SK-N-SH (cell line): ENCODE measurements around the gene BID. TPM values are rescaled to one million over a fixed set of nuclear protein-coding genes. Genes with fewer than 3 reads are reported as not detected.

Experiments used
- CTCF ChIA-PET: fragments of 300-600, 350-600 bp; formaldehyde crosslinking; extraction: SDS; loops from one replicate; lab custom pipeline; 2021; lab: Yijun Ruan, JAX
- POLR2A ChIA-PET: fragments of 350-600 bp; sonication (Branson Sonifier 250); formaldehyde crosslinking; extraction: SDS; loops from one replicate; lab custom pipeline; 2020; ENCODE audit warnings: antibody characterized with exemption, inconsistent platforms; lab: Yijun Ruan, JAX
- DNase-seq: peaks from one replicate; pipeline ENCODE4 v3.0.0; 2012
- H2AFZ ChIP-seq: fragments of 200-600 bp; sonication (generic); 2 replicates; pipeline ENCODE4 v1.8.1; 2016; ENCODE audit warnings: antibody characterized with exemption, mild to moderate bottlenecking, low read depth
- H3F3A ChIP-seq: fragments of 200-600 bp; sonication (generic); replicated peaks from 2 replicates; pipeline ENCODE3; 2016; ENCODE audit warnings: antibody characterized with exemption, mild to moderate bottlenecking; ENCODE audit not compliant: insufficient read depth
- H3K27ac ChIP-seq, 2 experiments: fragments of 200-500 bp in 1 of 2; fragments of 200-600 bp in 1 of 2; sonication (Bioruptor generic) in 1 of 2; sonication (generic), shearing (Covaris generic) in 1 of 2; 2 replicates each; pipeline versions ENCODE4 v1.5.1 to v1.6.1; 2014 to 2016; ENCODE audit warnings: low read depth in 2 of 2, inconsistent platforms in 1 of 2, low read length in 1 of 2, mild to moderate bottlenecking in 1 of 2, mixed read lengths in 1 of 2
- H3K27me3 ChIP-seq: fragments of 200-600 bp; sonication (generic), shearing (Covaris generic); 2 replicates; pipeline ENCODE4 v1.6.1; 2016; ENCODE audit warnings: mixed run types; ENCODE audit not compliant: insufficient read depth
- H3K36me3 ChIP-seq, 2 experiments: fragments of 200-500 bp in 1 of 2; fragments of 200-600 bp in 1 of 2; sonication (Bioruptor generic) in 1 of 2; sonication (generic) in 1 of 2; replicated peaks in 1 of 2; 2 replicates each; pipeline versions ENCODE3 to v1.5.1; 2014 to 2016; ENCODE audit warnings: low read length in 1 of 2, mild to moderate bottlenecking in 1 of 2; ENCODE audit not compliant: insufficient read depth in 2 of 2, control insufficient read depth in 1 of 2
- H3K4me1 ChIP-seq, 2 experiments: fragments of 200-500 bp in 1 of 2; fragments of 200-600 bp in 1 of 2; sonication (Bioruptor generic) in 1 of 2; sonication (generic), shearing (Covaris generic) in 1 of 2; 2 replicates each; pipeline versions ENCODE4 v1.5.1 to v1.6.1; 2014 to 2016; ENCODE audit warnings: low read depth in 1 of 2, low read length in 1 of 2, mixed run types in 1 of 2; ENCODE audit not compliant: insufficient read depth in 2 of 2, control insufficient read depth in 1 of 2
- H3K4me2 ChIP-seq: fragments of 200-600 bp; sonication (generic), shearing (Covaris generic); 2 replicates; pipeline ENCODE4 v1.6.1; 2017; ENCODE audit warnings: mixed run types
- H3K4me3 ChIP-seq, 2 experiments: fragments of 200-500 bp in 1 of 2; fragments of 200-600 bp in 1 of 2; sonication (Bioruptor generic) in 1 of 2; sonication (generic), shearing (Covaris generic) in 1 of 2; 2 replicates each; pipeline versions ENCODE4 v1.5.1 to v1.8.1; 2014 to 2016; ENCODE audit warnings: low read depth in 2 of 2, inconsistent platforms in 1 of 2, low read length in 1 of 2, mild to moderate bottlenecking in 1 of 2, mixed read lengths in 1 of 2, moderate library complexity in 1 of 2
- H3K79me2 ChIP-seq: fragments of 200-600 bp; sonication (generic); 2 replicates; pipeline ENCODE4 v1.8.1; 2017; ENCODE audit warnings: mild to moderate bottlenecking; ENCODE audit not compliant: insufficient read depth
- H3K9ac ChIP-seq: fragments of 200-600 bp; sonication (generic); 2 replicates; pipeline ENCODE4 v1.6.1; 2017; ENCODE audit warnings: mixed run types
- H3K9me2 ChIP-seq: fragments of 200-600 bp; sonication (generic); 2 replicates; pipeline ENCODE4 v1.6.1; 2017; ENCODE audit warnings: mixed run types
- H3K9me3 ChIP-seq: fragments of 200-600 bp; sonication (generic); 2 replicates; pipeline ENCODE4 v1.6.1; 2017; ENCODE audit warnings: mixed run types, mild to moderate bottlenecking, moderate library complexity
- H4K20me1 ChIP-seq: fragments of 200-600 bp; sonication (generic); 2 replicates; pipeline ENCODE4 v1.6.1; 2017; ENCODE audit warnings: mild to moderate bottlenecking, mixed run types; ENCODE audit not compliant: insufficient read depth
- ELF1 ChIP-seq: IDR thresholded peaks from 2 replicates; pipeline ENCODE4 v1.4.0; 2012
- EZH2phosphoT487 ChIP-seq: fragments of 200-600 bp; sonication (generic); IDR thresholded peaks from 2 replicates; pipeline ENCODE4 v1.6.1; 2017; ENCODE audit warnings: low read depth, mixed run types, mild to moderate bottlenecking, antibody characterized with exemption, moderate library complexity, borderline replicate concordance
- GABPA ChIP-seq: IDR thresholded peaks from 2 replicates; pipeline ENCODE4 v1.4.0; 2012; ENCODE audit warnings: low read depth, mild to moderate bottlenecking
- IRF3 ChIP-seq: fragments of 150-350 bp; IDR thresholded peaks from 2 replicates; pipeline ENCODE4 v1.6.1; 2016; ENCODE audit warnings: mild to moderate bottlenecking, low read depth, low read length
- MEF2A ChIP-seq: IDR thresholded peaks from 2 replicates; pipeline ENCODE4 v1.4.0; 2012; ENCODE audit warnings: low read depth, borderline replicate concordance
- POLR2AphosphoS5 ChIP-seq: IDR thresholded peaks from 2 replicates; pipeline ENCODE4 v1.6.1; 2012; ENCODE audit warnings: low read depth, low read length
- RCOR1 ChIP-seq: fragments of 150-350 bp; IDR thresholded peaks from 2 replicates; pipeline ENCODE4 v1.6.1; 2017; ENCODE audit warnings: antibody characterized with exemption, low read length
- TEAD4 ChIP-seq: IDR thresholded peaks from 2 replicates; pipeline ENCODE4 v1.4.0; 2012; ENCODE audit warnings: mild to moderate bottlenecking, borderline replicate concordance; ENCODE audit not compliant: insufficient read depth
- WGBS: methylation state at CpG from one replicate; pipeline ENCODE4 v1.1.6; 2017; ENCODE audit warnings: low lambda C conversion rate; 5-methylcytosine and 5-hydroxymethylcytosine counted together
- polyA plus RNA-seq, 3 experiments: library from polyadenylated mRNA; depleted of rRNA; stranded (reverse); fragments of >200 nt; gene quantifications; 2 replicates each; pipeline ENCODE4 v1.2.3, GENCODE V29; 2012
- TF ChIP-seq, protein P1 (sequence below): fragments of 150-350 bp; IDR thresholded peaks from 2 replicates; pipeline ENCODE4 v1.6.1; 2017; ENCODE audit warnings: antibody characterized with exemption, low read length, low read depth, borderline replicate concordance
- TF ChIP-seq, protein P2 (sequence below): IDR thresholded peaks from 2 replicates; pipeline ENCODE4 v1.4.0; 2012; ENCODE audit warnings: low read depth, borderline replicate concordance
- TF ChIP-seq, protein P3 (sequence below): IDR thresholded peaks from 2 replicates; pipeline ENCODE4 v1.4.0; 2012; ENCODE audit warnings: low read depth
- TF ChIP-seq, protein P4 (sequence below): fragments of 200-600 bp; sonication (generic); IDR thresholded peaks from 2 replicates; pipeline ENCODE4 v1.6.1; 2017; ENCODE audit warnings: antibody characterized with exemption, mild to moderate bottlenecking, moderate library complexity

The BID gene
- polyA plus RNA-seq, 1 of the 3 experiments (the other 2 are of a cell fraction), result 139 TPM

GRCh38 chr22:17782621-17783020, 8.4 kb upstream of the BID start:
- Histone ChIP-seq H3K9me3 (no peaks in the 10 kb centered on the region), H3K27ac (no peak overlapping the region), H3K9me2 (no peaks in the 10 kb centered on the region), H3K79me2 (no peaks in the 10 kb centered on the region), H2AFZ (no peak overlapping the region), H4K20me1 (no peaks in the 10 kb centered on the region), H3K4me2 (no peak overlapping the region), H3K9ac (no peak overlapping the region), H3K36me3 (peaks cover 0 to under 1% of the 10 kb centered on the region in 2 experiments), H3K4me1 (peaks cover 12 to 34% of the 10 kb centered on the region in 2 experiments; a peak in 3 of 4 replicates), H3K4me3 (no peak overlapping the region), H3K27me3 (no peaks in the 10 kb centered on the region), H3F3A (no peaks in the 10 kb centered on the region)
- CTCF ChIA-PET, result interaction anchor here (1.9 kb wide), 1 partner anchor 293 kb away, joined by 9 read pairs; no protein-coding TSS in a partner anchor
- POLR2A ChIA-PET, result no interaction called here
- DNase-seq, result no peak
- WGBS, result 98% methylated on average over 8 of the region's 13 CpGs
- no peak for TF ChIP-seq TEAD4
- TF ChIP-seq, protein P1, sequence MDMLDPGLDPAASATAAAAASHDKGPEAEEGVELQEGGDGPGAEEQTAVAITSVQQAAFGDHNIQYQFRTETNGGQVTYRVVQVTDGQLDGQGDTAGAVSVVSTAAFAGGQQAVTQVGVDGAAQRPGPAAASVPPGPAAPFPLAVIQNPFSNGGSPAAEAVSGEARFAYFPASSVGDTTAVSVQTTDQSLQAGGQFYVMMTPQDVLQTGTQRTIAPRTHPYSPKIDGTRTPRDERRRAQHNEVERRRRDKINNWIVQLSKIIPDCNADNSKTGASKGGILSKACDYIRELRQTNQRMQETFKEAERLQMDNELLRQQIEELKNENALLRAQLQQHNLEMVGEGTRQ, result no peak
- TF ChIP-seq RCOR1, result no peak
- TF ChIP-seq, protein P2, sequence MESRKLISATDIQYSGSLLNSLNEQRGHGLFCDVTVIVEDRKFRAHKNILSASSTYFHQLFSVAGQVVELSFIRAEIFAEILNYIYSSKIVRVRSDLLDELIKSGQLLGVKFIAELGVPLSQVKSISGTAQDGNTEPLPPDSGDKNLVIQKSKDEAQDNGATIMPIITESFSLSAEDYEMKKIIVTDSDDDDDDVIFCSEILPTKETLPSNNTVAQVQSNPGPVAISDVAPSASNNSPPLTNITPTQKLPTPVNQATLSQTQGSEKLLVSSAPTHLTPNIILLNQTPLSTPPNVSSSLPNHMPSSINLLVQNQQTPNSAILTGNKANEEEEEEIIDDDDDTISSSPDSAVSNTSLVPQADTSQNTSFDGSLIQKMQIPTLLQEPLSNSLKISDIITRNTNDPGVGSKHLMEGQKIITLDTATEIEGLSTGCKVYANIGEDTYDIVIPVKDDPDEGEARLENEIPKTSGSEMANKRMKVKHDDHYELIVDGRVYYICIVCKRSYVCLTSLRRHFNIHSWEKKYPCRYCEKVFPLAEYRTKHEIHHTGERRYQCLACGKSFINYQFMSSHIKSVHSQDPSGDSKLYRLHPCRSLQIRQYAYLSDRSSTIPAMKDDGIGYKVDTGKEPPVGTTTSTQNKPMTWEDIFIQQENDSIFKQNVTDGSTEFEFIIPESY, result no peak
- TF ChIP-seq MEF2A, result no peak
- no peak for TF ChIP-seq EZH2phosphoT487
- no peak for TF ChIP-seq ELF1
- TF ChIP-seq, protein P3, sequence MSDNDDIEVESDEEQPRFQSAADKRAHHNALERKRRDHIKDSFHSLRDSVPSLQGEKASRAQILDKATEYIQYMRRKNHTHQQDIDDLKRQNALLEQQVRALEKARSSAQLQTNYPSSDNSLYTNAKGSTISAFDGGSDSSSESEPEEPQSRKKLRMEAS, result no peak
- TF ChIP-seq IRF3, result no peak
- TF ChIP-seq, protein P4, sequence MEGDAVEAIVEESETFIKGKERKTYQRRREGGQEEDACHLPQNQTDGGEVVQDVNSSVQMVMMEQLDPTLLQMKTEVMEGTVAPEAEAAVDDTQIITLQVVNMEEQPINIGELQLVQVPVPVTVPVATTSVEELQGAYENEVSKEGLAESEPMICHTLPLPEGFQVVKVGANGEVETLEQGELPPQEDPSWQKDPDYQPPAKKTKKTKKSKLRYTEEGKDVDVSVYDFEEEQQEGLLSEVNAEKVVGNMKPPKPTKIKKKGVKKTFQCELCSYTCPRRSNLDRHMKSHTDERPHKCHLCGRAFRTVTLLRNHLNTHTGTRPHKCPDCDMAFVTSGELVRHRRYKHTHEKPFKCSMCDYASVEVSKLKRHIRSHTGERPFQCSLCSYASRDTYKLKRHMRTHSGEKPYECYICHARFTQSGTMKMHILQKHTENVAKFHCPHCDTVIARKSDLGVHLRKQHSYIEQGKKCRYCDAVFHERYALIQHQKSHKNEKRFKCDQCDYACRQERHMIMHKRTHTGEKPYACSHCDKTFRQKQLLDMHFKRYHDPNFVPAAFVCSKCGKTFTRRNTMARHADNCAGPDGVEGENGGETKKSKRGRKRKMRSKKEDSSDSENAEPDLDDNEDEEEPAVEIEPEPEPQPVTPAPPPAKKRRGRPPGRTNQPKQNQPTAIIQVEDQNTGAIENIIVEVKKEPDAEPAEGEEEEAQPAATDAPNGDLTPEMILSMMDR, result no peak
- TF ChIP-seq GABPA, result no peak
- no peak for TF ChIP-seq POLR2AphosphoS5
